ENCODE results near the gene GNPAT.

Gene GNPAT

DNA sequence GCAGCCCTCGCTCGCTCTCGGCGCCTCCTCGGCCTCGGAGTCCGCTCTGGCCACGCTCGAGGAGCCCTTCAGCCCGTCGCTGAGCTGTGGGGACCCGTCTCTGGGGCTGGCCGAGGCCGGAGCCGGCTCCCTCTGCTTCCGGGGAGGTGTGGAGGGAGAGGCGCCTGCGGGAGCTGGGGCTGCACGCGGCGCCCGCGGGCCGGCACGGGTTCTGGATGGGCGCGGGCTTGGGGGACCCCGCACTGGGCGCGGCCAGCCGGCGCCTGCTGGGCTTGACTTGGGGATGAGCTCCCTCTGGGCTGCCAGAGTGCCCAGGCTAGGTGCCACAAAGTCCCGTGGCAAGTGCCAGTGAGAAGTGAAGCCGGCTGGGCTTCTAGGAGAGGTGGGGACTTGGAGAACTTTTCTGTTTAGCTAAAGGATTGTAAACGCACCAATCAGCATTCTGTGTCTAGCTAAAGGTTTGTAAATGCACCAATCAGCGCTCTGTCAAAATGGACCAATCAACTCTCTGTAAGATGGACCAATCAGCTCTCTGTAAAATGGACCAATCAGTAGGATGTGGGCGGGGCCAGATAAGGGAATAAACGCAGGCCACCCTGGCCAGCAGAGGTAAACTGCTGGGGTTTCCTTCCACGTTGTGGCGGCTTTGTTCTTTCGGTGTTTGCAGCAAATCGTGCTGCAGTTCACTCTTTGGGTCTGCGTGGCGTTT lies 76.4 kb downstream of the GNPAT start:
- no peak for DNase-seq (ENCODE audit: low read depth, low spot score)

DNA sequence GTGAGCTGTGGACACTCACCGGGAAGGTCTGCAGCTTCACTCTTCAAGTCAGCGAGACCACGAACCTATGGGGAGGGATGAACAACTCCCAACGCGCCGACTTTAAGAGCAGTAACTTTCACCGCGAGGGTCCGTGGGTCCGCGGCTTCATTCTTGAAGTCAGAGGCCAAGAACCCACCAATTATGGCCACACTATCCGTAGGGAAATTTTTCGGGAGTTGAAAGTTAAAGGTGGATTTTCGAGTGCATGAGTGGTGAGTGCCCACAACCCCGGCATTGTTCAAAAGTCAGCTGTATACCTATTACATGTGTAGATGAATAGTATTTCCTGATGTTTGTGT lies 77.0 kb downstream of the GNPAT start:
- no peak for DNase-seq (ENCODE audit: low read depth, low spot score)

DNA sequence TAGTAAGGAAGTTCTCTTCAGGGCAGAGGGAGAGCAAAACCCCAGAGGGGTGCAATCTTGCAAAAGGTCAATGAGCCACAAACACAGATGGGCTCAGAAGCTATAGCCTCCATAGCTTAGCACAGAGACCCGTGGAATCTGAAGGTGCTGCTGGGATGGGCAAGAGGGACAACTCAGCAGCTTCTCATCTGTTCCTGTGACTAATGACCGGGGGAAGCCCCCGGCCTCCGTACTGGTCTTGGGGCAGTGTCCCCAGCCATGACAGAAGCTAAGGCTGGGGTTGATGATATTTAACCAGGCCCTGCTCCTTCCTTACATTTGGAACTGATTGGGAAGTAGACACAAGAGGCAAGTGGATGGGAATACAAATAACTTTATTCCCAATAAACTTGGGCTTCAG lies 77.6 kb downstream of the GNPAT start:
- DNase-seq (ENCODE audit: low read depth, low spot score), result no peak

GRCh38 chr1:231319080-231319479 lies 78.1 kb downstream of the GNPAT start:
- DNase-seq (ENCODE audit: low read depth, low spot score), result no peak

DNA sequence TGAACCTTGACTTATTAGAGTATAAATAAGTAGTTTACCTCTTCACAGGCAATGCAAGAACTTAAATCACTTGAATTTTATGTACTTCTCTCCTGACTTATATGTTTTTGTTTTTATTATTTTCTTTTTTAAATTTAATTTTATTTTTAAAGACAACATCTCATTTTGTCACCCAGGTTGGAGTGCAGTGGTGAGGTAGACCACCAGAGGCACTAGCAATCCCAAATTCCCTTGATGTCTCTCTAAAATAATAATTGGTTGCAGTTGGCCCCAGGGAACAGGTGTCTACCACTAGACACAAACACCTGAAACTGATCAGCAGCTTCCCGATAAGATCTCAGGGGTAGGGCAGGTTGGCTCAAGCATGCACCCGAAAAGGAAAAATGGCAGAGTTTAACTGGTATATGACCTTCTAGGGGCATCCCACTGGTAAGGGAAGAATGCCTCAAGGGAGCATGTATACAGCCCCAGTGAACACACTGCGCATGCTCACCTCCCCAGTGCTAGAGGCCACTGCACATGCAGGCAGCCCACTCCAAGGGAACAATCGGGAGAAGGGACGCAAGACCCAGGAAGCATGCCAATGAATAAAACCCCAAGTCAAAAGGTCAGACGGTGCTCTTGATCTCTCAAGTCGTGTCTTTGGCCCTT lies 82.0 kb downstream of the GNPAT start:
- DNase-seq (ENCODE audit: low read depth, low spot score), result no peak

DNA sequence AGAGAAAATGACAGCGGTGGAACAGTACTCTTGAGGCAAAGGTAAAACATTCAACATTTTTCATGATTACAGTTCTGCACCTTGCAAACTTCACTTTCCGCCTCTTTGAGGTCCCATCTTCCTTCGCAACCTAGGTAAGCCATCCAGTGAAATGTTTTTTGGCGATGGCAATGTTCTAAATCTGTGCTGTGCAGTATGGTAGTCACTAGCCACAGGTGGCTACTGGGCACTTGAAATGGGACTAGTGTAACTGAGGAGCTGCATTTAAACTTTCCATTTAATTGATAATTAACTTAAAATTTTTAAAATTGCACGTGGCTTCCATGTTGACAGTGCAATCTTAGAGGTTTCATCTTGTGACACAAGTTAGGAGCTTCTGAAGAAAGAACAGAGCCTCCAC lies 83.6 kb downstream of the GNPAT start:
- DNase-seq (ENCODE audit: low read depth, low spot score), result no peak

DNA sequence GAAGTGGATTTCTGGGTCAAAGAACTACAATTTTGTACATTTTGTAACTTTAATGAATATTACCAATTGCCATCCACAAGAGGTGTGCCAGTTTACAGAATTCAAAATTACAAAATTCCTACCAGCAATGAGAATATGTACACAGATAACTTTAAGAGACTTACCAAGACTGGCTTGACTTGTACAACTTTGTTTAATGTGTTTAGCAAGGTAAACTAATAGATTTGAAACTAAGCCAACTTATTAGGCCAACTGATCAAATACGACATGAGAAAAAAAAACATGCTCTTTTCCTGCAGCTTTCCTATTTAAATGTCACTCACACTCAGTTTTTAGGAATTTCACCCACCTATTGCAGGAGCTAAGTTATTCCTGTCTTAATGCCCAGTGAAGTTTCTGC lies 85.2 kb downstream of the GNPAT start:
- DNase-seq (ENCODE audit: low read depth, low spot score), result no peak
